GM23338 (cell line): ENCODE results near the gene BEGAIN.

Experiments
- EZH2 ChIP-seq: fragments of 200-600 bp; sonication (generic); IDR thresholded peaks from one replicate; pipeline ENCODE4 v1.8.0; 2017; ENCODE audit warnings: antibody characterized with exemption, mild to moderate bottlenecking, low read depth; ENCODE audit not compliant: unreplicated experiment
- EZH2phosphoT487 ChIP-seq: fragments of 200-600 bp; sonication (generic); IDR thresholded peaks from one replicate; pipeline ENCODE4 v1.8.1; 2018; ENCODE audit warnings: antibody characterized with exemption; ENCODE audit not compliant: unreplicated experiment
- NANOG ChIP-seq: IDR thresholded peaks from 2 replicates; pipeline ENCODE4 v1.6.1; 2016; ENCODE audit warnings: antibody characterized with exemption, borderline replicate concordance
- REST ChIP-seq: IDR thresholded peaks from one replicate; pipeline ENCODE4 v1.6.1; 2018; ENCODE audit warnings: antibody characterized with exemption; ENCODE audit not compliant: unreplicated experiment
- ZNF114 ChIP-seq: fragments of 250-450 bp; sonication (Bioruptor Pico); IDR thresholded peaks from 2 replicates; pipeline ENCODE4 v1.5.0; 2020; ENCODE audit warnings: mild to moderate bottlenecking, moderate library complexity
- ZNF331 ChIP-seq: fragments of 250-450 bp; sonication (Bioruptor Pico); IDR thresholded peaks from 2 replicates; pipeline ENCODE4 v1.5.0; 2020; ENCODE audit warnings: low read depth, mild to moderate bottlenecking, moderate library complexity
- TF ChIP-seq, protein P1 (sequence below), 2 experiments: fragments of 200-600 bp in 1 of 2; sonication (generic) in 1 of 2; conservative IDR thresholded peaks; 2 replicates each; pipeline versions ENCODE4 v1.5.1 to v1.6.1; 2016 to 2017; ENCODE audit warnings: antibody characterized with exemption in 2 of 2, low read depth in 2 of 2, mild to moderate bottlenecking in 2 of 2, moderate library complexity in 1 of 2
- TF ChIP-seq, protein P2 (sequence below): IDR thresholded peaks from 2 replicates; pipeline ENCODE4 v1.6.1; 2016; ENCODE audit warnings: antibody characterized with exemption

- TF ChIP-seq, protein P1, sequence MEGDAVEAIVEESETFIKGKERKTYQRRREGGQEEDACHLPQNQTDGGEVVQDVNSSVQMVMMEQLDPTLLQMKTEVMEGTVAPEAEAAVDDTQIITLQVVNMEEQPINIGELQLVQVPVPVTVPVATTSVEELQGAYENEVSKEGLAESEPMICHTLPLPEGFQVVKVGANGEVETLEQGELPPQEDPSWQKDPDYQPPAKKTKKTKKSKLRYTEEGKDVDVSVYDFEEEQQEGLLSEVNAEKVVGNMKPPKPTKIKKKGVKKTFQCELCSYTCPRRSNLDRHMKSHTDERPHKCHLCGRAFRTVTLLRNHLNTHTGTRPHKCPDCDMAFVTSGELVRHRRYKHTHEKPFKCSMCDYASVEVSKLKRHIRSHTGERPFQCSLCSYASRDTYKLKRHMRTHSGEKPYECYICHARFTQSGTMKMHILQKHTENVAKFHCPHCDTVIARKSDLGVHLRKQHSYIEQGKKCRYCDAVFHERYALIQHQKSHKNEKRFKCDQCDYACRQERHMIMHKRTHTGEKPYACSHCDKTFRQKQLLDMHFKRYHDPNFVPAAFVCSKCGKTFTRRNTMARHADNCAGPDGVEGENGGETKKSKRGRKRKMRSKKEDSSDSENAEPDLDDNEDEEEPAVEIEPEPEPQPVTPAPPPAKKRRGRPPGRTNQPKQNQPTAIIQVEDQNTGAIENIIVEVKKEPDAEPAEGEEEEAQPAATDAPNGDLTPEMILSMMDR (conservative IDR thresholded peaks at IDR 0.05; ENCODE audit: low read depth in 2 of 2) = no peak
- no peak for TF ChIP-seq EZH2
- no peak for TF ChIP-seq ZNF114 (CRISPR knock-in tag)
- TF ChIP-seq NANOG = no peak
- no peak for TF ChIP-seq ZNF331 (CRISPR knock-in tag)
- TF ChIP-seq REST = no peak
- TF ChIP-seq EZH2phosphoT487 = no peak
- TF ChIP-seq, protein P2, sequence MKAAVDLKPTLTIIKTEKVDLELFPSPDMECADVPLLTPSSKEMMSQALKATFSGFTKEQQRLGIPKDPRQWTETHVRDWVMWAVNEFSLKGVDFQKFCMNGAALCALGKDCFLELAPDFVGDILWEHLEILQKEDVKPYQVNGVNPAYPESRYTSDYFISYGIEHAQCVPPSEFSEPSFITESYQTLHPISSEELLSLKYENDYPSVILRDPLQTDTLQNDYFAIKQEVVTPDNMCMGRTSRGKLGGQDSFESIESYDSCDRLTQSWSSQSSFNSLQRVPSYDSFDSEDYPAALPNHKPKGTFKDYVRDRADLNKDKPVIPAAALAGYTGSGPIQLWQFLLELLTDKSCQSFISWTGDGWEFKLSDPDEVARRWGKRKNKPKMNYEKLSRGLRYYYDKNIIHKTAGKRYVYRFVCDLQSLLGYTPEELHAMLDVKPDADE = no peak
These were observed 4.5 kb upstream of the BEGAIN start for GRCh38 chr14:100591453-100592371.
